ENCODE results near the gene ETV5. TPM values are rescaled to one million over a fixed set of nuclear protein-coding genes. Genes with fewer than 3 reads are reported as not detected.

Gene ETV5
- total RNA-seq, 1 donor from 2014 or later: 22.9 TPM

GRCh38 chr3:186075931-186076567 is 32.8 kb downstream of the ETV5 start:
- TF ChIP-seq, protein P1, sequence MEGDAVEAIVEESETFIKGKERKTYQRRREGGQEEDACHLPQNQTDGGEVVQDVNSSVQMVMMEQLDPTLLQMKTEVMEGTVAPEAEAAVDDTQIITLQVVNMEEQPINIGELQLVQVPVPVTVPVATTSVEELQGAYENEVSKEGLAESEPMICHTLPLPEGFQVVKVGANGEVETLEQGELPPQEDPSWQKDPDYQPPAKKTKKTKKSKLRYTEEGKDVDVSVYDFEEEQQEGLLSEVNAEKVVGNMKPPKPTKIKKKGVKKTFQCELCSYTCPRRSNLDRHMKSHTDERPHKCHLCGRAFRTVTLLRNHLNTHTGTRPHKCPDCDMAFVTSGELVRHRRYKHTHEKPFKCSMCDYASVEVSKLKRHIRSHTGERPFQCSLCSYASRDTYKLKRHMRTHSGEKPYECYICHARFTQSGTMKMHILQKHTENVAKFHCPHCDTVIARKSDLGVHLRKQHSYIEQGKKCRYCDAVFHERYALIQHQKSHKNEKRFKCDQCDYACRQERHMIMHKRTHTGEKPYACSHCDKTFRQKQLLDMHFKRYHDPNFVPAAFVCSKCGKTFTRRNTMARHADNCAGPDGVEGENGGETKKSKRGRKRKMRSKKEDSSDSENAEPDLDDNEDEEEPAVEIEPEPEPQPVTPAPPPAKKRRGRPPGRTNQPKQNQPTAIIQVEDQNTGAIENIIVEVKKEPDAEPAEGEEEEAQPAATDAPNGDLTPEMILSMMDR (IDR thresholded peaks at IDR 0.05): no peak
- Mint-ChIP-seq H3K27me3 (ENCODE audit: low read depth) (no peaks in the 10 kb centered on the region), H3K4me1 (ENCODE audit: low read depth) (peaks cover 4% of the 10 kb centered on the region), H3K27ac (ENCODE audit: unreplicated experiment) (no peak overlapping the region), H3K4me3 (ENCODE audit: unreplicated experiment) (no peak overlapping the region), H3K36me3 (ENCODE audit: low read depth) (peaks cover 15% of the 10 kb centered on the region), H3K9me3 (ENCODE audit: low read depth) (peaks cover 8% of the 10 kb centered on the region)
- no peak for DNase-seq (ENCODE audit: low spot score)

GRCh38 chr3:186075489-186075888 is 33.4 kb downstream of the ETV5 start:
- peaks cover 16% of the 10 kb centered on the region for H3K36me3 Mint-ChIP-seq (ENCODE audit: low read depth)
- peaks cover 8% of the 10 kb centered on the region for H3K9me3 Mint-ChIP-seq (ENCODE audit: low read depth)
- no peaks in the 10 kb centered on the region for H3K27me3 Mint-ChIP-seq (ENCODE audit: low read depth)
- H3K4me3 Mint-ChIP-seq (ENCODE audit: unreplicated experiment): no peak overlapping the region
- peaks cover 3% of the 10 kb centered on the region for H3K4me1 Mint-ChIP-seq (ENCODE audit: low read depth)
- no peak overlapping the region for H3K27ac Mint-ChIP-seq (ENCODE audit: unreplicated experiment)
- DNase-seq (ENCODE audit: low spot score): no peak
- TF ChIP-seq, protein P1 (IDR thresholded peaks at IDR 0.05): no peak

GRCh38 chr3:186073641-186074040 is 35.2 kb downstream of the ETV5 start:
- no peak for DNase-seq (ENCODE audit: low spot score)
- H3K27ac Mint-ChIP-seq (ENCODE audit: unreplicated experiment): no peak overlapping the region
- no peaks in the 10 kb centered on the region for H3K4me1 Mint-ChIP-seq (ENCODE audit: low read depth)
- no peak overlapping the region for H3K4me3 Mint-ChIP-seq (ENCODE audit: unreplicated experiment)
- H3K36me3 Mint-ChIP-seq (ENCODE audit: low read depth): peaks cover 21% of the 10 kb centered on the region
- TF ChIP-seq, protein P1 (IDR thresholded peaks at IDR 0.05): no peak
- no peaks in the 10 kb centered on the region for H3K27me3 Mint-ChIP-seq (ENCODE audit: low read depth)
- H3K9me3 Mint-ChIP-seq (ENCODE audit: low read depth): peaks cover 8% of the 10 kb centered on the region

DNA sequence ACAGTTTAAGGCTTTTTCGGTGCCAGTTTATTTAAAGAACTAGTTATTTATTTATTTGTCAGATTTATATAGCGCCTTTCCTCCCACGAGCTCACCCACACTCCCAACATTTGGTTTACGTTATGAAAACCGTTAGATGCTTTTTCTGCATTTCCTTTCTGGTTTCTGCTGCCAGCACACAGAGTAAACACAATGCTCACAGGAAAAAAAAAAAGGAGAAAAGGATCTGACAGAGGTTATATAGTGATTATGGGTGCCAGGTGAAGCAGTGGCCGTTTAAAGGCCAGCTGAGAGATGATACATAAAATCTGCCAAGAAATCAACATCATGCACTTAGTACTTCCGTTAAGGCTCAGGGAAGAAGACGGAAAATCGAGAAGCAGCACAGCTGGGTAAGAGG is 37.9 kb downstream of the ETV5 start:
- DNase-seq (ENCODE audit: low spot score): no peak
- Mint-ChIP-seq H3K36me3 (ENCODE audit: low read depth) (peaks cover 21% of the 10 kb centered on the region), H3K27me3 (ENCODE audit: low read depth) (no peaks in the 10 kb centered on the region), H3K4me3 (ENCODE audit: unreplicated experiment) (no peak overlapping the region), H3K4me1 (ENCODE audit: low read depth) (no peaks in the 10 kb centered on the region), H3K27ac (ENCODE audit: unreplicated experiment) (no peak overlapping the region), H3K9me3 (ENCODE audit: low read depth) (peaks cover 8% of the 10 kb centered on the region)
- TF ChIP-seq, protein P1 (IDR thresholded peaks at IDR 0.05): no peak

DNA sequence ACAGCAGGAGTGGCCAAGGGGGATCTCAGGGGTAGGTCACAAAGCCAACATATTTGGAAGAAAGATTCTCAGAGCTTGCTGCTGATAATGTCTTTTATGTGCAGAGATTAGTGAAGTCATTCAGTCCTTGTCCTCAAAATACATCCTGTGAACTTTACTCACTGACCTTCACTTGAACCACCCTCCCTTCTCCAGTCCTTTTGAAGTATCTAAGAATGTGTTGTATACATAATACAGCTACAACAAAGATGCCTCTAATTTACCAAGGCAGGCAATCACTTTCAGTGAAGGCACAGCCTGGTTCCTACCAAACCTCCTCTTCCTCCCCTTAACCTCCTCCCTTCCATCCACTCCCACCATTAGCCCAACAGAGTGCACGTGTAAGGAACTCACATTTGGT is 38.3 kb downstream of the ETV5 start:
- H3K9me3 Mint-ChIP-seq (ENCODE audit: low read depth): peaks cover 8% of the 10 kb centered on the region
- TF ChIP-seq, protein P1 (IDR thresholded peaks at IDR 0.05): no peak
- no peak overlapping the region for H3K27ac Mint-ChIP-seq (ENCODE audit: unreplicated experiment)
- H3K4me1 Mint-ChIP-seq (ENCODE audit: low read depth): no peaks in the 10 kb centered on the region
- no peaks in the 10 kb centered on the region for H3K27me3 Mint-ChIP-seq (ENCODE audit: low read depth)
- peaks cover 24% of the 10 kb centered on the region for H3K36me3 Mint-ChIP-seq (ENCODE audit: low read depth)
- DNase-seq (ENCODE audit: low spot score): no peak
- H3K4me3 Mint-ChIP-seq (ENCODE audit: unreplicated experiment): no peak overlapping the region

All from chondrocyte (in vitro differentiated cells).